HG03060 (cell line): ENCODE data around the gene CFAP92.

Source experiments
- ATAC-seq: cut with Tn5 transposase; IDR thresholded peaks from one replicate; pipeline ENCODE4 v1.9.1; 2021; ENCODE audit warnings: low read depth, moderate number of reproducible peaks; ENCODE audit not compliant: unreplicated experiment

Gene CFAP92

GRCh38 chr3:128993461-128994172, at the start of gene CFAP92:
TSS of gene CFAP92 (minus strand) at chr3:128994076. CDS start at chr3:128993304, 772 bp downstream.
- ATAC-seq: no peak

DNA sequence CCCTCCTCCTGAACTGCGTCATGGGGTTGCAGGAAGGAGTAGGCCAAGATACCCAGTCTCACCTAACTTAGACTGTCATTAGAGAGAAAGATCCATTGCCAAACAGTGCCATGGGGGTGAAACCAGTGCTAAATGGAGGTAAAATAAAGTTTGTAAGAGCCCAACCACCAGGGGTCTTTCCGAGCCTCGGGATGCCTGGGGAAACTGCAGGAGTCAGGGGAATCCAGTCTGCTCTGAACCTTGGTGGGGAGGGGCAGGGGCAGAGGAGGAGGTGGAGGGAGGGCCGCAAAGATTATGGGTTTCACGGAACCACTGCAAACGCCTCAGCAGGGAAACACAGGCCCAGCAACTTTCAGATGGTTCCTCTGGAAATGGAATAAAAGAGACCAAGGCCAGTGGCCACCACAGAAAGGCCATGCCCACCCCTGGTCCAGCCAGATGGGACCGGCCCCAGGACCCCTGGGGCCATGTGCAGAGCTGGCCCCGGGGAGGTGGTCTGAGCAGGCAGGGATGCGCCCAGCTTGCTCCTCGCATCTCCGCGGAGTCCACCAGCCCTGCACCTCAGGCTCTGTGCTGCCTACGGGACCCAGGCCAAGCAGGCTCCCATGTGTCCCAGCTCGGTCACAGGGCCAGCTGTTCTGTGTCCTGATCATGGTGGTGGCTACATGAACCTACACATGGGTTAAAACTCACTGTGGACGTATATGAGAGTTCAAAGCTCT, 46.9 kb upstream of the CFAP92 start:
- ATAC-seq: no peak

GRCh38 chr3:129040039-129040336, 46.1 kb upstream of the CFAP92 start:
- no peak for ATAC-seq

DNA sequence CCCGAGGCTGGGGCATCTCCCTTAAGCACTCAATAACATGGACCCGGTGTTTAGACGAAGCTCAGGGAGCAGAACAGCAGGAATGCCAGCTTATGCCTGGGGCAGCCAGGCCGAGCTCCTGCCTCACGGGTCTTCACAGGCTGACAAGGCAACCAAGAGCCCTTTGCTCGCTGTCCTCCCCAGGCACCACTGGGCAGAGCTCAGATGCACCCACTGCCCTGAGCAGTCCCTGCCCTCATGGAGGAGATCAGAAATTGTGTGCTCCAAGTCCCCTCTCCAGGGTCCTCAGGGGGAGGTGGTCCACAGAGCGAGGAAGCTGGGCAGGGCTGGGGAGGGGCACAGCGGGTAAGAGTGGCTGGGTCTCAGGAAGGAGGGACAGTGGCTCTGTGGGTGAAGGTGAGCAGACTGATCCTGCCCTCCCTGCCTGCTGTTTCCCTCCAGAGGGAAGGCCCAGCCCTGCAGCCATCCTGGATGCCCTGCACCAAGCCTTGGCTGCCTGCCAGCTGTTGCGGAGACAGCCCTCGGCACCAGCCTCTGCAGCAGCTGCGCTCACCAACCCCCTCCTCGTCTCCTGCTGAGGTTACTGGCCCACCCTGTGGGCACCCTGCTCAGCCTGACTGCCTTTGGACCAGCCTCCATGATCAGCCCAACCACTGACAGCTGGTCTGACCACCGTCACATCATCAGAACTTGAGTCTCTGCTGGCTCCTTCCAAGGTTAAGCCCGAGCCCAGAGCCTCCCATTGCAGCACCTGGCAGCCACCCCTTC, 45.6 kb upstream of the CFAP92 start:
- no peak for ATAC-seq

GRCh38 chr3:129038121-129038855, 44.4 kb upstream of the CFAP92 start:
- ATAC-seq: no peak

DNA sequence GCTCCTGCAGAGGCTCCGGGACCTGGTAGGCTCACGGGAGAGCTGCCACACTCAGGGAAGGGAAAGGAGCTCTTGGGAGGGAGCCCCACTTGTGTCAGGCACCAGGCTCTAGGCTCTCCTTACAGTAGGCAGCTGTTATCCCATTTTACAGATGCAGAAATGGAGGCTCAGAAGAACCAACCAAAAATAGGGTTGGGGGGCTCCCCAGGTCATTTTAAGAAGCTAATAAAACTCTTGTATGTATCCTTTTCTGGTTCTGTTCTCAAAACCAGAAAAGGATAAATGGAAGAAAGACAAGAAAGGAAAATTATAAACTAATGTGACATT, 43.2 kb upstream of the CFAP92 start:
- ATAC-seq: no peak

DNA sequence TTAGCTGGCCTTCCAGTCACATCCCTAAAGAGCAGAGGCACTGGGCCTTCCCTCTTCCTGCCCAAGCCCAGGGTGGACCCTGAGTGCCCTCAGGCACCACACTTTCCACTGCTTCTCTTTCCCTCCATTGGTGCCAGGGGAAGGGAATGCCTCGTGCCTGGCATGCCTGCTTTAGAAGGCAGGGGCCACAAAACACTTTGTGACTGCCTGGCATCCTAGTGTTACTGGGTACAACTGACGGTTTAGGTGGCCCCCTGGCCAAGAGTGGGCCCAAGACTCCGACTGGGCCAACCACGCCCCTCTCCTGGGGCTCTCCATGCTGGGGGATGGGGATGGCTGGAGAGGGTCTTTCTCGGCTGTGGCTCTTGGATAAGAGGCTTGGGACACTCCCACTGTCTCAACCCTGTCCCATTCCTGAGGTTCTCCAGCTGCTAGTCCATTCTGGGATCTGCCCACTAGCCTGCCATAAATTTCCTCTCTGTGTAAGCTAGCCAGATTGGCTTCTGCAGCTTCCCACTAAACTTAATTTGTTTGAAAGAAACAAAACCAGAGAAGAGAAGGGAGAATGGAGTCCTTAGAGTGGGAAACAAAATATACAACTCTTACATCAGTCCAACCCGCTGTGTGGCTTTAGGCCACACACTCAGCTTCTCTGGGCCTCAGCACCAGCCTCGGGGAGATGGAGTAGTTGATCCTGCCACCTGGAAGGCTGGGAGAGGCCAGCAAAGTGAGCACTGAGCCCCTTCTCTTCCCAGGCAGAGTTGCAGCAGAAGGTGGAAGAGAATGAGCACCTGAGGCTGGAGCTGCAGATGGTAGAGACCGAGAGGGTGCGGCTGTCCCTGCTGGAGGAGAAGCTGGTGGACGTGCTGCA, 42.6 kb upstream of the CFAP92 start:
- ATAC-seq: no peak

- no peak for ATAC-seq
Measured at GRCh38 chr3:129035360-129036221, 41.7 kb upstream of the CFAP92 start.

DNA sequence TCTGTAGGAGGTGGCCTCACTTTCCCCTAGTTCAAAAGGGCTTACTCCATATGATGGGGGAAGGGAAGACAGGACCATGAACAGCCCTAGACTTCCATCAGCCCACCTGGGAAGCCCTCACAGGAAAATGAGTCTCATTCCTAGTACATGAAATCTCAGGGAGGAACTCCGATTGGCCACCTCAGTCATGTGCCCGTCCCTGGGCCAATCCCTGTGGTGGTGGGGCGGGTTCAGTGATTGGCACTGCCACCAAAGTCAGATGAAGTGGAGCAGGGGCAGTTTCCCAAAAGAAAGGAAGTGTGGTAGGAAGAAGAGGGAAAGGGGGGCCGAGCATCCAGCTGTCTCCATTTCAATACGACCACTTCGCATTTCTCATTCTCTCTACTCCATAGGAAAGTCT, 40.8 kb upstream of the CFAP92 start:
- ATAC-seq: no peak

DNA sequence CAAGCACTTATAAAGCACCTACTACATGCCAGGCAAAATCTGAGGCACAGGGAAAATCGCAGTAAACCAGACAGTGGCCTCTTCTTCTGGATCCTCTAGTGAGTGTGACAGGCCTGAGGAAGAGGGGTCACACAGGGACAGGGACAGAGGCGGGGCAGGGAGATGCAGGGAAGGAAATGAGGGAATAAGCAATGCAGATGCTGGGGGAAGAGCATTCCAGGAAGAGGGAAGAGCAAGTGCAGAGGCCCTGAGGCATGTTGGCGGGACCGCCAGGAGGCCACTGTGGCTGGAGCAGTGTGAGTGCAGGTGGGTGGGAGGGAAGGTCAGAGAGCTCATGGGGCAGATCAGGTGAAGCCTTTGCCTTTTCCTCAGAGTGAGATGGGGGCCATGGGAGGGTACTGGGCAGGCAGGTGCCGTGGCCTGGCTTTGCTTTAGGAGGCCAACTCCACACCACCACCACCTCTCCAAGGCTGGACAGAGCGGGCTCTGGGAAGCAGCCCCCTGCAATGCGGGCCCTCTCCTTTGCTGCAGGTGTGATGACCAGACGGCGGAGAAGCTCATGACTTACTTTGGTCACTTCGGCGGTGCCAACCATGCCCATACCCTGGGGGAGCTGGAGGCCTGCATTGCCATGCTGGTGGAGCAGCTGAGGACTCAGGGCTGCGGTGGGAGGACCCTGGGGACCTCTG, 39.9 kb upstream of the CFAP92 start:
- no peak for ATAC-seq

- no peak for ATAC-seq
Measured at GRCh38 chr3:129033151-129033550, 39.3 kb upstream of the CFAP92 start.

DNA sequence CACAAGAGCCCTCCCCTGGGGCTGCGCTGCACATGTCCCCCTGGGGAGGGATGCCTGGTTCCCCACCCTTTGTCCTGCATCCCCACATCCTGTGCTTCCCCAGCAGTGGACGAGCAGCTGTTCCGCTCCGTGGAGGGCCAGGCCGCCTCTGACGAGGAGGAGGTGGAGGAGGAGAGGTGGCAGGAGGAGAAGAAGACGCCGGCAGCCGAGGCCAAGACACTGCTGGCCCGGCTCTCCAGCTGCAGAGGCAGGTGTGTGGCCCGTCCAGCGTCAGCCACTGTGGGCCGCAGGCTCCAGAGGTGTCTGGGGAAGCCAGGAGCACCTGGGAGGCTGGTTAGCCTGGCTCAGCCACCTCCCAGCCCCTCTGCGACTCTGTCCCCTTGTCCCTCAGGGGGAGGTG, 38.8 kb upstream of the CFAP92 start:
- no peak for ATAC-seq

GRCh38 chr3:129031476-129032215, 37.8 kb upstream of the CFAP92 start:
- ATAC-seq: no peak

DNA sequence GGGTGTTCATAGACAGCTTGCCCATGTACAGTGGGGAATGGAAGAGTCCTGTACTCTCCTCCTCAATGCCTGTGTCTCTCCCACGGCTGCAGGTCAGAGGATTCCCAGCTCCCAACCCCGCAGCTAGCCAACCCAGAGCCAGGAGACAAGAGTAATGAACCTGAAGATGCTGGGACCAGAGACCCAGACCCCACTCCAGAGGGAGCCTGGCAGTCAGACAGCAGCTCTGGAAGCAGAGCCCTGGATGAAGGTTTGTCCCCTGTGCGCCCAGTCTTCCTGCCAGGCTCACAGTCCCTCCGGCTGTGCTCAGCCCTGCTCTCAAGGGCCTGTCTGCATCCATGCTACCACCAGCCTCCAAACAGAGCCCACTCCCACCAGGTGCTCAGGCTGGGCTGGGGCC, 36.7 kb upstream of the CFAP92 start:
- no peak for ATAC-seq

GRCh38 chr3:129028866-129029265, 35.0 kb upstream of the CFAP92 start:
- ATAC-seq: no peak

DNA sequence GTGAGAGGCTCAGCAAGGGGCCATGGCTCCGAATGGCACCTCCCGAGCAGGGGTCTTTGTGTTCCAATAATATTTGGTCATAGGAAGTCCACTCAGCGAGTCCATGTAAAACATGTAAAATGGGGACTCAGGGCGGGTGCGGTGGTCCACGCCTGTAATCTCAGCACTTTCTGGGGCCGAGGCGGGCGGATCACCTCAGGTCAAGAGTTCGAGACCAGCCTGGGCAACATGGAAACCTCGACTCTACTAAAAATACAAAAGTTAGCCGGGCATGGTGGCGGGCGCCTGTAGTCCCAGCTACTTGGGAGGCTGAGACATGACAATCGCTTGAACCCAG, 33.6 kb upstream of the CFAP92 start:
- no peak for ATAC-seq

GRCh38 chr3:129026728-129027543, 33.1 kb upstream of the CFAP92 start:
- peak; percentile 87 for ATAC-seq
